SU-DHL-6 (cell line): Measurements from ENCODE around the gene XRRA1.

ENCODE experiments used
- H2AFZ ChIP-seq: fragments of 200-600 bp; sonication (generic); 2 replicates; pipeline ENCODE4 v1.6.1; 2014; ENCODE audit warnings: low read depth, mild to moderate bottlenecking, moderate library complexity, mixed read lengths, antibody characterized with exemption, low read length; ENCODE audit not compliant: severe bottlenecking
- H3F3A ChIP-seq: fragments of 200-600 bp; shearing (Covaris generic); 2 replicates; pipeline ENCODE4 v1.6.0; 2016; ENCODE audit warnings: antibody characterized with exemption, mild to moderate bottlenecking; ENCODE audit not compliant: insufficient read depth
- H3K27ac ChIP-seq: fragments of 200-600 bp; sonication (generic); 2 replicates; pipeline ENCODE4 v1.5.1; 2016; ENCODE audit warnings: low read depth, mild to moderate bottlenecking, low read length, moderate library complexity, mixed read lengths
- H3K27me3 ChIP-seq: fragments of 200-600 bp; sonication (generic), shearing (Covaris generic); 2 replicates; pipeline ENCODE4 v1.6.0; 2014; ENCODE audit warnings: mild to moderate bottlenecking, low read length
- H3K36me3 ChIP-seq: fragments of 200-600 bp; sonication (generic); 2 replicates; pipeline ENCODE4 v1.6.1; 2014; ENCODE audit warnings: mild to moderate bottlenecking, low read length, mixed read lengths
- H3K4me2 ChIP-seq: fragments of 300-600, 200-600 bp; shearing (Covaris generic), sonication (generic); 2 replicates; pipeline ENCODE4 v1.6.0; 2014; ENCODE audit warnings: low read length, low read depth, mild to moderate bottlenecking; ENCODE audit not compliant: poor library complexity, severe bottlenecking
- H3K4me3 ChIP-seq: fragments of 200-600 bp; sonication (generic); 2 replicates; pipeline ENCODE4 v1.5.1; 2014; ENCODE audit warnings: antibody characterized with exemption, low read length, mild to moderate bottlenecking, mixed read lengths; ENCODE audit not compliant: insufficient read depth, poor library complexity, severe bottlenecking
- H3K79me2 ChIP-seq: fragments of 200-600 bp; sonication (generic); 2 replicates; pipeline ENCODE4 v1.6.1; 2014; ENCODE audit warnings: mild to moderate bottlenecking, low read length, moderate library complexity; ENCODE audit not compliant: insufficient read depth
- H3K9ac ChIP-seq: fragments of 200-600 bp; sonication (generic); 2 replicates; pipeline ENCODE4 v1.7.0; 2014; ENCODE audit warnings: mild to moderate bottlenecking, low read length
- H3K9me2 ChIP-seq: fragments of 200-600 bp; sonication (generic); replicated peaks from 2 replicates; pipeline ENCODE4 v1.6.1; 2014; ENCODE audit warnings: low read length; ENCODE audit not compliant: insufficient read depth
- H3K9me3 ChIP-seq: fragments of 200-600 bp; sonication (generic); 2 replicates; pipeline ENCODE4 v1.6.1; 2014; ENCODE audit warnings: low read length, mixed read lengths; ENCODE audit not compliant: insufficient read depth
- H4K20me1 ChIP-seq: fragments of 200-600 bp; sonication (generic); 2 replicates; pipeline ENCODE4 v1.6.1; 2014; ENCODE audit warnings: low read depth, mild to moderate bottlenecking, antibody characterized with exemption, low read length, moderate library complexity, mixed read lengths
- CTCF ChIP-seq: fragments of 200-600 bp; sonication (generic); IDR thresholded peaks from one replicate; pipeline ENCODE4 v1.5.1; 2017; ENCODE audit warnings: antibody characterized with exemption, mild to moderate bottlenecking, low read length, moderate library complexity; ENCODE audit not compliant: insufficient read depth, poor library complexity, severe bottlenecking
- EZH2phosphoT487 ChIP-seq: fragments of 200-600 bp; sonication (generic), shearing (Covaris generic); conservative IDR thresholded peaks from 2 replicates; pipeline ENCODE4 v1.6.1; 2018; ENCODE audit warnings: mild to moderate bottlenecking, antibody characterized with exemption, low read length, moderate library complexity, mixed read lengths

Gene XRRA1

DNA sequence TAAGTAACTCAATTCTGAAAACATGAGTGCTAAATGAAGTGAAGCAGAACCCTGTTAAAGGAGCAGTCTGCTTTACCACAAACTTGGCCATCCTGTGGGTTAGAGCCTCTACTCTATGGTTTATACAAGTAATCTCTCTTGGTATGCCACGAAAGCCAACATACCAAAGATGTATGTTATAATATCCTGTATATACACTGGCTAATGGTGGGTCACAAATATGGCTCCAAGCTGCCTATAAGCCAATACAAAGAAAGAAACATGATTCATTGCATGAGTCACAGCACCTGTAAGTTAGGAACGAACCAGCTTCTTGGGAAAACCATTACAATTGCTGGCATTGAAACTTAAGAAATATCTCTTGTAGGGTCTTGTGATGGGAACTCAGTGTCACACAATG, 16.1 kb downstream of the XRRA1 start:
- no peak for TF ChIP-seq EZH2phosphoT487
- no peak for TF ChIP-seq CTCF
- H3K9me2 ChIP-seq, result no peaks in the 10 kb centered on the region
- no peak overlapping the region for H3K4me3 ChIP-seq
- H4K20me1 ChIP-seq, result no peaks in the 10 kb centered on the region
- H3F3A ChIP-seq, result no peaks in the 10 kb centered on the region
- no peaks in the 10 kb centered on the region for H3K79me2 ChIP-seq
- no peaks in the 10 kb centered on the region for H3K27me3 ChIP-seq
- H3K27ac ChIP-seq, result no peak overlapping the region
- no peak overlapping the region for H3K9ac ChIP-seq
- no peaks in the 10 kb centered on the region for H3K36me3 ChIP-seq
- H2AFZ ChIP-seq, result no peak overlapping the region
- H3K4me2 ChIP-seq, result no peak overlapping the region
- H3K9me3 ChIP-seq, result no peaks in the 10 kb centered on the region

- no peaks in the 10 kb centered on the region for H3F3A ChIP-seq
Observed at GRCh38 chr11:74932169-74932568, 16.7 kb downstream of the XRRA1 start.

DNA sequence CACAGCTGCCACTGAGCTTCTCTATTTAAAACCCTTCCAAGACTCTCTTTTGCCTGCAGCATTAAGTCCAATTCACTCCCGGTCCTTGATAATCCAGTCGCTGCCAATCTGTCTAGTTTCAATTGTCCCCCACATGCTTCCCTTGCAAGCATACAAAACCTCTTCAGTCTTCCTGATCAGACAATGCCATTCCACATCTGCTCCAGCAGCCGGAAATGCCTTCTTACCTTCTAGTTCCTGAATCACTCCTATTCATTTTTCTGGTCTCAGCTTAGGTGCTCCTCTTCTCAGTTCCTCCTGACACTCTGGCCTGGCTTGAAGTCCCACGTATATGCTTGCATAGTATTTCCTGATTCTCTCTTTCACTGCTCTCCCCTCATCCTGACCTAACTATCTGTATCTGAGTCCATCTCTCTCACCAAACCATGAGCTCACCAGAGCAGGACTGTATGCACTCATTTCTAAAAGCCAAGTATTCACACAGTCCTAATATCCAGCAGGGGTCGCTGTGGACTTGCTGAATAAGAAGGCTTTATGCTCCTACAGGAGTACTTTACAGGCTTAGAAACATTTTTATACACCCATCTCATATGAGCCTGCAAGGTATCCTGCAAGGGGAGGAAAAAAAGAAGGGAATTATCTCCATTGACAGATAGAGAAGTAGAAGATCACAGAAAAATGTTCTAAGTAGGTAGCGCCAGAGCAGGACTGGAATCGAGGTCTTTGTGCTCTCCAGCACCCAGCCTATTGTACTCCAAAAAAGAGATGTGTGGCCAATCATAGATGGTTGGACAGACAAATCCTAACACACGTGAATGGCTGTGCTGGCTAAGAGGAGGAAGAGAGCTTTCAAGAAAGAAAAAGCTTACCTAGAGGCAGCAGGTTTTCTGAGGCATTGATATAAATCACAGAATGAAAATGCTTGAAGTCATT, 19.2 kb downstream of the XRRA1 start:
- H3K27me3 ChIP-seq, result no peaks in the 10 kb centered on the region
- H3K4me2 ChIP-seq, result no peak overlapping the region
- TF ChIP-seq EZH2phosphoT487, result no peak
- peak; percentile 94 for TF ChIP-seq CTCF
- H3F3A ChIP-seq, result no peaks in the 10 kb centered on the region
- no peak overlapping the region for H3K9ac ChIP-seq
- no peaks in the 10 kb centered on the region for H3K9me3 ChIP-seq
- H3K79me2 ChIP-seq, result no peaks in the 10 kb centered on the region
- no peaks in the 10 kb centered on the region for H3K9me2 ChIP-seq
- no peak overlapping the region for H3K27ac ChIP-seq
- no peaks in the 10 kb centered on the region for H4K20me1 ChIP-seq
- no peak overlapping the region for H2AFZ ChIP-seq
- H3K36me3 ChIP-seq, result no peaks in the 10 kb centered on the region
- H3K4me3 ChIP-seq, result no peak overlapping the region

More at GRCh38 chr11:74932169-74932568, 16.7 kb downstream of the XRRA1 start:
- Histone ChIP-seq H3K9me2 (no peaks in the 10 kb centered on the region), H4K20me1 (no peaks in the 10 kb centered on the region), H3K4me2 (no peak overlapping the region), H2AFZ (no peak overlapping the region), H3K9ac (no peak overlapping the region), H3K9me3 (no peaks in the 10 kb centered on the region), H3K4me3 (no peak overlapping the region), H3K27ac (no peak overlapping the region), H3K36me3 (no peaks in the 10 kb centered on the region), H3K27me3 (no peaks in the 10 kb centered on the region), H3K79me2 (no peaks in the 10 kb centered on the region)
- TF ChIP-seq EZH2phosphoT487, result no peak

DNA sequence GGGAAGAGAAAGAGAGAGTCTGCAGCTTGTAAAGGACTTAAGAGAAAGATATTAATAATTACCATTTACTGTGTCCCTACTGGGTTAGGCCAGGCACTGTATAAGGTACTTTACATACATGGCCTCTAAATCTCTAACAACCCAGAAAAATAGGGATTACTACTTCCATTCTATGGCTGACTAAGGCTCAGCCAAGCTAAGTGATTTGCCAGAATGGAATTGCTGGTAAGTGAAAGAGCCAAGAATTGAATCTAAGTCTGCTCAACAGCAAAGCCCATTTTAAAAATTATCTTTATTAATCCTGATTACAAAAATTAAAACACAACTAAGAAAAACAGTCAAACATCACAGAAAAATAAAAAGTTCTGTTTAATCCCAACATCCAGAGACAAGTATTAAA, 21.4 kb downstream of the XRRA1 start:
- no peaks in the 10 kb centered on the region for H3K9me3 ChIP-seq

More for the DNA sequence above, 21.4 kb downstream of the XRRA1 start:
- TF ChIP-seq EZH2phosphoT487 (no peak), CTCF (no peak)
- no peaks in the 10 kb centered on the region for H3K36me3 ChIP-seq
- no peak overlapping the region for H2AFZ ChIP-seq
- no peaks in the 10 kb centered on the region for H4K20me1 ChIP-seq
- no peaks in the 10 kb centered on the region for H3K27me3 ChIP-seq
- H3K4me3 ChIP-seq, result no peak overlapping the region
- H3K79me2 ChIP-seq, result no peaks in the 10 kb centered on the region
- H3K27ac ChIP-seq, result no peak overlapping the region
- no peaks in the 10 kb centered on the region for H3F3A ChIP-seq
- no peak overlapping the region for H3K9ac ChIP-seq
- no peaks in the 10 kb centered on the region for H3K9me2 ChIP-seq
- no peak overlapping the region for H3K4me2 ChIP-seq
